Measurements from ENCODE around the gene FAM3B.
"Not testable (repeated sequence)": the region's sequence is repeated elsewhere in the genome, so short reads cannot be mapped to it uniquely, and the experiment has no call there.

The FAM3B gene

GRCh38 chr21:41349619-41350390 is 33.2 kb downstream of the FAM3B start:
- no peak for DNase-seq (ENCODE audit: low read depth, low spot score)

- DNase-seq (ENCODE audit: low read depth, low spot score), result no peak
These were observed 34.0 kb downstream of the FAM3B start for GRCh38 chr21:41350436-41351155.

GRCh38 chr21:41357546-41357945 is 40.9 kb downstream of the FAM3B start:
- no peak for DNase-seq (ENCODE audit: low read depth, low spot score)

GRCh38 chr21:41358193-41359166 is 41.9 kb downstream of the FAM3B start:
- no peak for DNase-seq (ENCODE audit: low read depth, low spot score)

- no peak for DNase-seq (ENCODE audit: low read depth, low spot score)
These were observed 42.7 kb downstream of the FAM3B start for GRCh38 chr21:41359286-41359685.

- not testable (repeated sequence) for DNase-seq (ENCODE audit: low read depth, low spot score)
These were observed 43.1 kb downstream of the FAM3B start for GRCh38 chr21:41359754-41360071.

GRCh38 chr21:41360072-41360821 is 43.6 kb downstream of the FAM3B start:
- DNase-seq (ENCODE audit: low read depth, low spot score), result no peak

- DNase-seq (ENCODE audit: low read depth, low spot score), result no peak
These were observed 44.6 kb downstream of the FAM3B start for GRCh38 chr21:41361053-41361785.

- no peak for DNase-seq (ENCODE audit: low read depth, low spot score)
These were observed 45.4 kb downstream of the FAM3B start, which contains the start of gene MX2 for GRCh38 chr21:41361786-41362604. Gene MX2, plus strand, starts transcription at chr21:41362027. Its CDS starts 14,880 bp downstream, at chr21:41376907.

- DNase-seq (ENCODE audit: low read depth, low spot score), result no peak
These were observed 46.2 kb downstream of the FAM3B start for GRCh38 chr21:41362605-41363369.

GRCh38 chr21:41363370-41364270 is 47.0 kb downstream of the FAM3B start:
- no peak for DNase-seq (ENCODE audit: low read depth, low spot score)

GRCh38 chr21:41364308-41364707 is 47.7 kb downstream of the FAM3B start:
- no peak for DNase-seq (ENCODE audit: low read depth, low spot score)

GRCh38 chr21:41365377-41366107 is 48.9 kb downstream of the FAM3B start:
- DNase-seq (ENCODE audit: low read depth, low spot score), result no peak

- DNase-seq (ENCODE audit: low read depth, low spot score), result no peak
These were observed 50.0 kb downstream of the FAM3B start for GRCh38 chr21:41366522-41367151.

- DNase-seq (ENCODE audit: low read depth, low spot score), result no peak
These were observed 50.8 kb downstream of the FAM3B start for GRCh38 chr21:41367301-41367944.

Measured in smooth muscle cell of the brain vasculature (primary cell).